ENCODE results near the gene ZDHHC4. TPM values are rescaled to one million over a fixed set of nuclear protein-coding genes. Genes with fewer than 3 reads are reported as not detected.

The ZDHHC4 gene
- total RNA-seq, 1 donor from 2014 or later = 28.3 TPM

DNA sequence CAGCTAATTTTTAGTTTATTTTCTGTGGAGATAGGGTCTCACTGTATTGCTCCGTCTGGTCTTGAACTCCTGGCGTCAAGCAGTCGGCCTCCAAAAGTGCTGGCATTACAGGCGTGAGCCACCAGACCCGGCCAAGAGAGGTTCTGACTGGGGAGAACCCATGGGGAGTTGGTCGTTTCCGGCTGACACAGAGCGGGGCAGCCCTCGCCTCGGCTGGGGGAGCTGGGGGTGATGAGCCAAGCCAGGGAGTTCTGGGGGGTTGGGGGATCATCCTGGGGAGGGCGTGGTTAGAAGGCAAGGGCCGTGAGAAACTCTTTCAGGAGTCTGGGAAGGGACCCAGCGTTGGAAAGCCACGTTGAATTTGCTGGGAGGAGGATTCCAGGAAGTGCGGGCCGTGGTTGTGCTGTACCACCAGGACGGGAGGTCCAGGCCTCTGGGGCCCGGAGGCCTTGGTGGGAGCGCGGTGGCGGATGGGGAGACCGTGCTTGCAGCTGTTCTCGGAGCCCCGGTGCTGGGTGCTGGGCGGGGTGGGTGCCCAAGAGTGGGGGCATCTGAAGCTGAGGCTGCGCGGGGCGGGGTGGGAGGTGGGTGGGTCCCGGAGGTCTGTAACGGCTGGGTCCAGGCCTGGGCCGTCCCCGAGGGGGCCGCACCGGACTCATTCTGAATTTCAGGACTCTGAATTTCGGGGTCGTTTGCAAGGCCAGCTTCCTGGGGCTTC lies 29.8 kb downstream of the ZDHHC4 start:
- Mint-ChIP-seq H3K27ac (no peak overlapping the region), H3K4me1 (no peaks in the 10 kb centered on the region), H3K4me3 (no peak overlapping the region), H3K27me3 (no peaks in the 10 kb centered on the region), H3K36me3 (ENCODE audit: low read depth) (peaks cover 33% of the 10 kb centered on the region), H3K9me3 (no peaks in the 10 kb centered on the region)
- intact Hi-C loops (cut with micrococcal nuclease) = no loop called here
- DNase-seq = no peak

GRCh38 chr7:6607651-6608051 lies 30.4 kb downstream of the ZDHHC4 start:
- intact Hi-C loops (cut with micrococcal nuclease) = no loop called here
- peaks cover 27% of the 10 kb centered on the region for H3K36me3 Mint-ChIP-seq (ENCODE audit: low read depth)
- no peak for DNase-seq
- no peaks in the 10 kb centered on the region for H3K4me1 Mint-ChIP-seq
- H3K4me3 Mint-ChIP-seq = no peak overlapping the region
- no peak overlapping the region for H3K27ac Mint-ChIP-seq
- no peaks in the 10 kb centered on the region for H3K9me3 Mint-ChIP-seq
- peaks cover 2% of the 10 kb centered on the region for H3K27me3 Mint-ChIP-seq

DNA sequence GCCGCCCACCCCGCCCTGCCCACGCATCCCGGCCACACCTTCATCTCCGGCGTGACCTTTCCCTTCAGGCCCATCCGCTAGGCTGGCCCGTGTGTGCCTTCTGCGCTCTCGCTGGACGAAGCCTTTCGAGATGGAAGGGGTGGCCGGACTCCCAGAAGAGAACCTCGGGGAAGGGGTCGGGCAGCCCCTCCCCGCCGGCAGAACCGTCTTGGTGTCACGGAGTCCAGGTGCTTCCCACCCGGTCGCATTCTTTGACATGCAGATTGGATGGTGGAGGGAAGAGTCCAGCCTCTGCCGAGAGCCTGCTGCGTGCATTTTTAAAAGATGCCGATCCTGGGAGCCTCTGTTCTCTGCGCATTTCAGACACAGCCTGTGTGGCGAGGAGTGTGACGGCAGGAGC lies 30.8 kb downstream of the ZDHHC4 start:
- Mint-ChIP-seq H3K27me3 (peaks cover 5% of the 10 kb centered on the region), H3K9me3 (no peaks in the 10 kb centered on the region), H3K36me3 (ENCODE audit: low read depth) (peaks cover 25% of the 10 kb centered on the region), H3K4me3 (no peak overlapping the region), H3K27ac (no peak overlapping the region), H3K4me1 (no peaks in the 10 kb centered on the region)
- DNase-seq = no peak
- intact Hi-C loops (cut with micrococcal nuclease) = no loop called here

DNA sequence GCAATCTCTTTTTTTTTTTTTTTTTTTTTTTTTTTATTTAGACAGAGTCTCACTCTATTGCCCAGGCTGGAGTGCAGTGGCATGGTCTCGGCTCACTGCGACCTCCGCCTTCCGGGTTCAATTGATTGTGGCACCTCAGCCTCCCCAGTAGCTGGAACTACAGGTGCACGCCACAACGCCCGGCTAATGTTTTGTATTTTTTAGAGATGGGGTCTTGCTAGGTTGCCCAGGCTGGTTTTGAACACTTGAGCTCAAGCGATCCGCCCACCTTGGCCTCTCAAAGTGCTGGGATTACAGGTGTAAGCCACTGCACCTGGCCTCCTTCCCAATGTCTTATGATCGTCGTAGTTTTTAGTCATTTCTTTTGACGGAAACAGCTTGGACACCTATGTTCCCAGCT lies 31.5 kb downstream of the ZDHHC4 start:
- no peak overlapping the region for H3K4me3 Mint-ChIP-seq

DNA sequence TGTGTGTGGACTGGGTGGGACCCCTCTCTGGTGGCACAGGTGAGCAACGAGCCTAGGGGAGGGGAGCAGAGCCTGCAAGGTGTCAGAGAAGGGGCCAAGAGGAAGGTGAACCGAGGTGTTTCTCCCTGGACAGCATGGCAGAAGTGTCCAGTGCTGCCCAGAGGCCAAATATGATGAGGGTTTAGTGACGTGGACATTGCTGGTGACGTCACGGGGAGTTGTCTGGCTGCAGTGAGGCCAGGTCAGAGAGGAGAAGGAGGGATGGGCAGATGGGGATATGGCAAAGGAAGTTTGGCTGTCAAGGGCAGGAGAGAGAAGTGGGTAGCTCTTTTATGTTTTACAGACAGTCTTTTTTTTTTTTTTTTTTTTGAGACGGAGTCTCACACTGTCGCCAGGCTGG lies 35.6 kb downstream of the ZDHHC4 start:
- no peak overlapping the region for H3K27ac Mint-ChIP-seq
- no peak overlapping the region for H3K4me3 Mint-ChIP-seq
- peaks cover 4% of the 10 kb centered on the region for H3K4me1 Mint-ChIP-seq
- peaks cover 32% of the 10 kb centered on the region for H3K27me3 Mint-ChIP-seq
- H3K9me3 Mint-ChIP-seq = no peaks in the 10 kb centered on the region
- DNase-seq = no peak
- peaks cover 3% of the 10 kb centered on the region for H3K36me3 Mint-ChIP-seq (ENCODE audit: low read depth)
- intact Hi-C loops (cut with micrococcal nuclease) = no loop called here

More for the DNA sequence above, 31.5 kb downstream of the ZDHHC4 start:
- Mint-ChIP-seq H3K9me3 (no peaks in the 10 kb centered on the region), H3K4me1 (no peaks in the 10 kb centered on the region), H3K27ac (no peak overlapping the region), H3K27me3 (peaks cover 10% of the 10 kb centered on the region), H3K36me3 (ENCODE audit: low read depth) (peaks cover 21% of the 10 kb centered on the region)
- intact Hi-C loops (cut with micrococcal nuclease) = no loop called here
- no peak for DNase-seq

DNA sequence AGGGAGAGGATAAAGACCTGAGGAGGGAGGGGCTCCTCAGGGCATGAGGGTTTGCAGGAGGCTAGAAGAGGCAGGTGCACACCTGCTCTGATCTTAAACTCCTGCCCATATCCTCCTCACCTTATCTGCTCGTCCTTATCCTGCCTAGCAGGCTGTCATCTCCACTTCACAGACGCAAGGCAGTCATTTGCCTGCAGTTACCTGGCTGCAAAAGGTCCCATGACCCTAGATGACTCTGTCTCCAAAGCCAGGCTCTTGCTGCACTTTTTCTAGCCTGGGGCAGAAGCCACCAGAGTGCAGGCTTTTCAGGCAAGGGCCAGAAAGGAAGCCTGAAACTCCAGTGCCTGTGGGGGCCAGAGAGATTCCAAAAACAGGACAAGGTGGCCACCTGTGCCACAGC lies 36.5 kb downstream of the ZDHHC4 start:
- intact Hi-C loops (cut with micrococcal nuclease) = no loop called here
- Mint-ChIP-seq H3K4me3 (no peak overlapping the region), H3K36me3 (ENCODE audit: low read depth) (peaks cover 3% of the 10 kb centered on the region), H3K27me3 (peaks cover 35% of the 10 kb centered on the region), H3K4me1 (peaks cover 4% of the 10 kb centered on the region), H3K27ac (no peak overlapping the region), H3K9me3 (no peaks in the 10 kb centered on the region)
- DNase-seq = no peak

DNA sequence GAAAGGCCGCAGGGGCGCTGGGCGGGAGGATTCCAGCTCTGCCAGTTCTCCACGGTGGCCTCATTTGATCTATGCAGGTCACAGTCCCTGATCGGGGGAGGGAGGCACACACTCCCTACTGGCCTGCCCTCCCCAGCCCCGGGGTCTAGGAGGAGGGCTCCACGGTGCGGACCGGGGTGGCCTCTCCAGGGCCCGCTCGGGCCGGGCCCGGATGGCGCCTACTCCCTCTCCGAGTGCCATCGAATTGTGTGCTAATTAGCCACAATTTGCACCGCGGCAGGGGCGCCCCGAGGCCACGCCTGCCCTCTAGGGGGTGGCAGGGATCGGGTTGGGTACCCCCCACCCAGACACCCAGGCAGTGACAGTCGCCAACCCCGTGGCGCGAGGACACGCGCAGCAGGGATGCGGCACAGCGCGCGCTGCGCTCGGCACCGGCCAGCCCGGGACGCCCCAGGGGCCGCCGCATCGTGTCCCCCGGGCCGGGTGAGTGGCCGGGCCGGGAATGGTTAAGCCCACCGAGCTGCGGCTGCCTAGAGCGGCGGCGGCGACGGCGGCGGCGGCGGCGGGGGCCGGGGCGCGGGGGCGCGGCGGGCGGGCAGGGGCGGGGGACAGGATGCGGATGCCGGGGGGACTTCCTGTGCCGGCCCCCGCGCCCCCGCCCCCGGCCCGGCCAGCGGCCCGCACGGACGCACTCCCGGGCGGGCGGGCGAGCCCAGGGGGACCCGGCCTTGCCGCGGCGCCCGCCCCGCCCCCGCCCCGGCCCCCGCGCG lies 37.9 kb downstream of the ZDHHC4 start, which contains the start of gene ZNF853:
TSS of gene ZNF853 (plus strand) at position 658 of the 770 bp plus-strand sequence. CDS start 565 bp downstream, outside the sequence.
- DNase-seq = no peak
- H3K27ac Mint-ChIP-seq = peak within 1 kb of the TSS; percentile 62
- intact Hi-C loops (cut with micrococcal nuclease) = no loop called here
- no peaks in the 10 kb centered on the region for H3K9me3 Mint-ChIP-seq
- peaks cover 3% of the 10 kb centered on the region for H3K36me3 Mint-ChIP-seq (ENCODE audit: low read depth)
- peaks cover 9% of the 10 kb centered on the region for H3K4me1 Mint-ChIP-seq
- H3K4me3 Mint-ChIP-seq = peak within 1 kb of the TSS; percentile 79
- H3K27me3 Mint-ChIP-seq = peaks cover 38% of the 10 kb centered on the region

DNA sequence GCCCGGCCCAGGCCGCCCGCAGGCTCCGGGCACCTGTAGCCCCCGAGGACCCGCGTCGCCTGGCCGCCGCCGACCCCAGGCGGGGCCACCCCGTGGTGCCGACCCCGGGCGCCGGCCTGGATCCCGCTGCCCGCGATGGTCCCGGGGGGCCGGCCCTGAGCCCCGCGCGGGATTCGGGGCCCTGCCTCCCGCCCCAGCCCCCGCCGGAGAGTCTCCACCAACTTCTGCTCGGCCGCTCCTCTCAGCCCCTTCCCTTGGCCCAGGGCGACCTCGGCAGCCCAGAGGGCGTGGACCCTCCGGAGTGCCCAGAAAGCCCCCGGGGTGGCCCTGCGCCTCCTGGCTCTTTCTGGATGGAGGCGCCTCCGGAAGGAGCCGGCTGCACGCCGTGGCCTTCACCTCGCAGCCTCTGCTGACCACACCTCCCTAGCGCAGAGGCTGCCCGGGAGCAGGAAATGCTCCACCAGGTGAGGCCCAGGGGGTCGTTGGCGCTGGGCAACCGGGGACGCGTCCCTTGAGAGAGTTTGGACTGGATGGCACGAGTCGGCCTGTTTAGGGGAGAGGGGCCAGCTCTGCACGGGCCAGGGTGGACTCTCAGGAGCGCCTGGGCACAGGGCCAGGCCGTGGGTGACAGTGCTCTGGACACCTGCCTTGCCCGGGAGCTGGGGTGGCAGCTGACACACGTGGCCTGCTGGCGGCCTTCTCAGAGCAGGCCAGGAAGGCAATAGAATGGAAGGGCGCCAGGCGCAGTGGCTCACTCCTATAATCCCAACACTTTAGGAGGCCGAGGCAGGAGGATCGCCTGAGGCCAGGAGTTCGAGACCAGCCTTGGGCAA lies 38.7 kb downstream of the ZDHHC4 start:
- peaks cover 9% of the 10 kb centered on the region for H3K4me1 Mint-ChIP-seq
- peaks cover 38% of the 10 kb centered on the region for H3K27me3 Mint-ChIP-seq
- no peaks in the 10 kb centered on the region for H3K9me3 Mint-ChIP-seq
- H3K27ac Mint-ChIP-seq = no peak overlapping the region
- H3K4me3 Mint-ChIP-seq = peak overlapping the region; percentile 35
- intact Hi-C loops (cut with micrococcal nuclease) = no loop called here
- DNase-seq = no peak
- H3K36me3 Mint-ChIP-seq (ENCODE audit: low read depth) = no peaks in the 10 kb centered on the region

- peaks cover 9% of the 10 kb centered on the region for H3K4me1 Mint-ChIP-seq
- no peak for DNase-seq
- H3K4me3 Mint-ChIP-seq = peak overlapping the region; percentile 51
- no peaks in the 10 kb centered on the region for H3K9me3 Mint-ChIP-seq
- no peaks in the 10 kb centered on the region for H3K36me3 Mint-ChIP-seq (ENCODE audit: low read depth)
- intact Hi-C loops (cut with micrococcal nuclease) = no loop called here
- peaks cover 38% of the 10 kb centered on the region for H3K27me3 Mint-ChIP-seq
- no peak overlapping the region for H3K27ac Mint-ChIP-seq
These were observed 39.8 kb downstream of the ZDHHC4 start for GRCh38 chr7:6616854-6617643.

DNA sequence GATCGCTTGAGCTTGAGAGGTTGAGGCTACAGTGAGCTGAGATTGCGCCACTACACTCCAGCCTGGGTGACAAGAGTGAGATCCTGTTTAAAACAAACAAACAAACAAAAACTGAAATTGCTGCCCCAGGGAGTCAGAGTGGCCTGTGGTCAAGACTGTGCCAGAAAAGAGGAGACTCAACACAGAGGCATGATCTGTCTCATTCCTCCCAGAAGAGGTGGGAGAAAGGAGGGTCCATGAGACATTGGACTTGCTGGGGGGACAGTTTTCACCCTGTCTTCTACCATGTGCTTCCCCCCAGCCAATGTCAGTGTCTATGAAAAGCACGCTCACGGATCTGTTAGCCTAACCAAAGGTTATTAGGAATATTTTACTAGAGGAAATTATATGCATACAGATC lies 41.4 kb downstream of the ZDHHC4 start:
- Mint-ChIP-seq H3K27ac (no peak overlapping the region), H3K9me3 (no peaks in the 10 kb centered on the region), H3K27me3 (peaks cover 30% of the 10 kb centered on the region), H3K4me3 (no peak overlapping the region), H3K36me3 (ENCODE audit: low read depth) (no peaks in the 10 kb centered on the region), H3K4me1 (peaks cover 10% of the 10 kb centered on the region)
- intact Hi-C loops (cut with micrococcal nuclease) = no loop called here
- no peak for DNase-seq

DNA sequence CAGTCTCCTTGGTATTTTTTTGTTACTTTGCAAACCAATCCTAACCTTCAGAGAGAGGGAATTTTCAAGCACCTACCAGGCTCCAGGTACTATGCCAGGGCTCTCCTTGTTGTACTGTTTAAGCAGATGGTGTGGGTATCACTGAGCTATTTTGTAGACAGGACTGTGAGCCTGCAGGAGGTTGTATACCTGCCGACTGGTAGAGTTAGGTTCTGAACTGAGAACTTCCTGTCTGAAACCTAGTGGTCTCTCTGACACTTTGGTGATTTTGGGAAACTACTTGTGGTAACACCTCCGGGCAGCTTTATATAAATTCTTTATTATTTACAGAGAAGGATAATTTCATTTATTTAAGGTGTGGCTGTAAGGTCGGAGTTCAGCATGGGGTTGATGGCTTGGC lies 42.7 kb downstream of the ZDHHC4 start:
- peaks cover 17% of the 10 kb centered on the region for H3K4me1 Mint-ChIP-seq
- H3K9me3 Mint-ChIP-seq = no peaks in the 10 kb centered on the region
- H3K4me3 Mint-ChIP-seq = no peak overlapping the region
- no peak overlapping the region for H3K27ac Mint-ChIP-seq
- intact Hi-C loops (cut with micrococcal nuclease) = no loop called here
- no peak for DNase-seq
- H3K27me3 Mint-ChIP-seq = peaks cover 18% of the 10 kb centered on the region
- no peaks in the 10 kb centered on the region for H3K36me3 Mint-ChIP-seq (ENCODE audit: low read depth)

DNA sequence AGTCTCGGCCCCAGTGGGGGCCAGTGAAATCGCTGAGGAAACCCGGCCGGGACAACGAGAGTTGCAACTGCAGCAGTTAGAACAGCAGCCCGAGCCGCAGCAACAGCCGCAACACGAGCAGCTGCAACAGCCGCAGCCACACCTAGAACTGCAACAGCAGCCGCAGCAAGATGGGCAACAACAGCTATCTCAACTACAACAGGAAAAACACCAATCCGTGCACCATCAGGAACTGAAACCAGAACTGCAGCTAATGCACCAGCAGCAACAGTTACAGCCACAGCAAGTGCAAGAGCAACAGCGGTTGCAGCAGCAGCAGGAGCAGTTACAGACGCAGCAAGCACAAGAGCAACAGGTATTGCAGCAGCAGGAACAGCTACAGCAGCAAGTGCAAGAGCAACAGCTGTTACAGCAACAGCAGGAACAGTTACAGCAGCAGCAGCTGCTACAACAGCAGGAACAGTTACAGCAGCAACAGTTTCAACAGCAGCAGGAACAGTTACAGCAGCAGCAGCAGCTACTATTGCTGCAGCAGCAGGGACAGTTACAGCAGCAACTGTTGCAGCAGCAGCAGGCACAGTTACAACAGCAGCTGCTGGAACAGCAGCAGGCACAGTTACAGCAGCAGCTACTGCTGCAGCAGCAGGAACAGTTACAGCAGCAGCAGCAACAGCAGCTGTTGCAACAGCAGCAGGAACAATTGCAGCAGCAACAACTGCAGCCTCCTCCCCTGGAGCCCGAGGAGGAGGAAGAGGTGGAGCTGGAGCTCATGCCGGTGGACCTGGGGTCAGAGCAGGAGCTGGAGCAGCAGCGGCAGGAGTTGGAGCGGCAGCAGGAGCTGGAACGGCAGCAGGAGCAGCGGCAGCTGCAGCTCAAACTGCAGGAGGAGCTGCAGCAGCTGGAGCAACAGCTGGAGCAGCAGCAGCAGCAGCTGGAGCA lies 44.2 kb downstream of the ZDHHC4 start:
- Mint-ChIP-seq H3K9me3 (no peaks in the 10 kb centered on the region), H3K27me3 (peaks cover 13% of the 10 kb centered on the region), H3K4me1 (peaks cover 17% of the 10 kb centered on the region), H3K36me3 (ENCODE audit: low read depth) (no peaks in the 10 kb centered on the region), H3K4me3 (no peak overlapping the region), H3K27ac (no peak overlapping the region)
- DNase-seq = no peak
- intact Hi-C loops (cut with micrococcal nuclease) = no loop called here

Data from activated CD4-positive, alpha-beta T cell treated with anti-CD3 and anti-CD28 coated beads, Interleukin-2, amount 10 ng/mL, durations not matched to agents 24 days and 14 days (primary cell).